GM11168 (cell line): Measurements from ENCODE around the gene ZNF217.
"Not testable (repeated sequence)": the region's sequence is repeated elsewhere in the genome, so short reads cannot be mapped to it uniquely, and the experiment has no call there.

Experiments
- in situ Hi-C: fragments of 300-500 bp; cut with MboI; formaldehyde crosslinking; loops from one replicate; pipeline ENCODE4 v1.12.0; 2022; ENCODE audit warnings: low sequenced_read_pairs; ENCODE audit not compliant: unreplicated experiment

The ZNF217 gene

DNA sequence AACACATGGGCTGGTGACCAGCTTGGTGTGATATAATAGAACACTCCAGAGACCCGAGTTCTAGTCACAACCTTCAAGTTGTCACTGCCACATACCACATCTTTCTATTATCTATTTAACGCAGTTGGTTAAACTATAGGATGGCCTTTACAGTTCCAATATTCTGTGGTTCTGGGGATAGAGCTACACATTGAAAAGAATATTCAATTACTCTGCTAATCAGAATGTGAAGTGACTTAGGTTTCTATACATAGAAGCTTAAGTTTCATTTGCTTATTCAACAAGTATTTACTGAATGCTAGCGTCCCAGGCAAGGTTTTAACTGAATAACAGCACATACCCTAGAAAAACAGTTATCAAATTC is 9.1 kb downstream of the ZNF217 start:
- in situ Hi-C loops: not testable (repeated sequence)

DNA sequence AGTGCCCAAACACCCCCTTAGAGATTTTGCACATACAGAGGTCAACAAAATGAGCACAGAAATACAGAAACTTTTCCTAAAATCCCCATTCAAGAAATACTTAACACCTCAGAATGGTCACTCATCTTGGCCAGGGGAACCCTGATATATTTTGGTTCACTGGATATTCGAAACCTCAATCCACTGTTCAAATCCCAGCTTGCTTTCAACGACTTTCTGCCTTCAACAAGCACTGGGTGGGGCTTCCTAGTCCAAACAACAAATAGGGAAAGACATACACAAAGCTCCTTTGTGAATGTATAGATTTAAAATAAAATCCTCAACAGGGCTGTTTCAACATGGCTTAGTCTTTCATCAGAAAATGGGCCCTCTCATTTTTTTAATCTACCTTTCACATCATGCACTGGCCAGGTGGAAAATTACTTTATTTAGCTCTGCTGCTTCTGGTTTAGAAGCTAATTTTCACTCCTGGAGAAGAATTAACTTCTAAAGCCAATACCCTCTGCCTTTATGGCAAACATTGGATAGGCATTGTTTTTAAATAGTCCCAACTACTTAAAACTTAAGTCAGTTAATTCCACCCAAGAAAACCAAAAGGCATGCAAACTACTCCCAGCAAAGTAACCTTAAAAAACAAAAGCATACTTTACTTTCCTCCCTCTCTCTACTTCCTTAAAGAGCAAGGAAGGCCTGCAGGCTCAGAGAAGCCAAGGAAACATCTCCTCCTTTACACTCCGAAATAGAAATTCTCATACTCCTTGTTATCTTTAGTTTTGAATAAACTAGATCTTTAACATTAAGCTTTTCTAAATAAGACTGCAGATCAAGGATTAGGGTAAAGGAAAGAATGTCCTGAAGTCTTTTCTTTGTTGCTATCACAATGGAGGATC is 9.7 kb downstream of the ZNF217 start:
- in situ Hi-C loops: not testable (repeated sequence)

DNA sequence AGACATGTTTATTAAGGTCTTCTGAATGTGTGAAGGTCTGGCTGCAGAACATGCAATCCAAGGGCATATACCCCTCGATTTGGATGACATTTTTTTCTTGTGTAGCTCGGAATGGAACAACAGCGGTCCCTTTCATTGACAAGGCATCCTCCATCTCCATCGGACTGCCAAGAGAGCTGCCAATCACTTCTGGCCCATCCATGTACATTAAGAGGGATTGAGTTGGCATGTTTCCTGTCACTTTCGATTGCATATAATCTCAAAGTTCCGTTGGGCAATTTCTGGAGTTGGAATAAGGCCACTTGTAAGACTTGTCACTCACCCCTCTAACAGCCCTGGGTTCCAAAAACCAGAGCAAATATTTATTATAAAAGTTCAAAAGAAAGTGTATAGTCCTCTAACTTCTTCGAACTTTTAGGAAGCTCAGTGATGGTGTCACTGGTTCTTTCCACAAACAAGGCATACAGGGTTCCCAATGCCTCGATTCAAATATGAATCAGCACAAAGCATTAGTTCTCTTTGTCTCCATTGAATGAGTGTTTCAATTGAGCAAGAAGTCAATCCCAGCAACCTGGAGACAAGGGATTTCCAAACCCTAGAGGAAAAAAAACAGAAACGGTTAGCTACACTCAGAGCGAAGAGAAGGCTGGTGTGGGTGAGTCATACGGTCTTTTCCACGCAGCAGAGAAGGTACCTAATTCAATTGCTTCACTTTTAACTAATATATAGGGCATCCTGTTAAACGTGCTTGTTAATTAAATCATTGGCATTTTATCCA is 10.9 kb downstream of the ZNF217 start:
- in situ Hi-C loops: no loop called here

DNA sequence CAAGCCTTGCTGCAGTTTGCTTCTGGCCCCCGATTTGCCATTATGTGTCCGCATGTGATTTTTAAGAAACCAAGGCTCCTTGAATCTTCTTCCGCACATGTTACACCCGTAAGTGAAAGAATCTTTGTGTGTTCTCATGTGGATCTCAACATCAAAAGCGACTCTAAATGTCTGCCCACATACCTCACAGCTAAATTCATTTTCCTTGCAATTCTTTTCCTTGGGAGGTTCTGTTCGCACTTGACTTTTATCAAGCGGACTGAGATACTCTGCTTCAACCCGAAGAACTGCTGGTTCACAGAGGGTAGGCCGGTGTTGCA is 11.4 kb downstream of the ZNF217 start:
- in situ Hi-C loops: no loop called here

DNA sequence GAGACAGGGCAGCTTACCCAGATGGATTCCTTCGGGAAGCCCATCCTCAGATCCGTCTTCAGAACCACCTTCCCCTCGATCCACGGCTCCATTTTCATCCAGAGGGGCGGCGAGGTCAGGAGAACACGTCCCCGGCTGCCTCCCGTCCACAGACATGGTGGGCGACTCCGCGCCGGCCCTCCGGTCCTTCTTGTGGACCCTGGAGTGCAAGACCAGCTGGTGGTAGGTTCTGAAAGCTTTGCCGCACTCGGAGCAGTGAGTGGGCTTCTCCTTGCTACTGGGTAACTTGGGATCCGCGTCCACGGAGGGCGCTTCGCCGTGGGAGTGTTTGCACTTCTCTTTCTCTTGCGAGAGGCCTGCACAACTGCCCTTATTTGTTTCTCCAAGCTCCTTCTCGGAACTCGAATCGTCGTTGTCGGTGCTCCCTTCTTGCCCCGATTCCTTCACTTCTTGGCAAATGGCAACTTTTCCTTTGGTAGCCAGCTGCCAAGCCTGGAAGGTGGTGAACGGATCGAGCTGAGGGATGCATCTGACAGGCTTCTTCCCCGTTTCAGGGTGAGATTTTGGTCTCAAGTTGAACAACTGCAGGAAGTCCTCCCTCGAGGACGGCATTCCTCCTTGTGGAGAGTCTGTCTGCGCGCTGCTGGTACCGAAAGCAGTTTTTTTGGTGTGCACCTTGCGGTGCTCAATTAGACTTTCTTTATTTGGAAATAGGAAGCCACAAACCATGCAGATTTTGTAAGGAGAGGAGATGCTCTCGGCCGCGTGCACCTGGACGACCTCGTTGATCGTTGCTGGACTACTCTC is 12.0 kb downstream of the ZNF217 start:
- in situ Hi-C loops: no loop called here

DNA sequence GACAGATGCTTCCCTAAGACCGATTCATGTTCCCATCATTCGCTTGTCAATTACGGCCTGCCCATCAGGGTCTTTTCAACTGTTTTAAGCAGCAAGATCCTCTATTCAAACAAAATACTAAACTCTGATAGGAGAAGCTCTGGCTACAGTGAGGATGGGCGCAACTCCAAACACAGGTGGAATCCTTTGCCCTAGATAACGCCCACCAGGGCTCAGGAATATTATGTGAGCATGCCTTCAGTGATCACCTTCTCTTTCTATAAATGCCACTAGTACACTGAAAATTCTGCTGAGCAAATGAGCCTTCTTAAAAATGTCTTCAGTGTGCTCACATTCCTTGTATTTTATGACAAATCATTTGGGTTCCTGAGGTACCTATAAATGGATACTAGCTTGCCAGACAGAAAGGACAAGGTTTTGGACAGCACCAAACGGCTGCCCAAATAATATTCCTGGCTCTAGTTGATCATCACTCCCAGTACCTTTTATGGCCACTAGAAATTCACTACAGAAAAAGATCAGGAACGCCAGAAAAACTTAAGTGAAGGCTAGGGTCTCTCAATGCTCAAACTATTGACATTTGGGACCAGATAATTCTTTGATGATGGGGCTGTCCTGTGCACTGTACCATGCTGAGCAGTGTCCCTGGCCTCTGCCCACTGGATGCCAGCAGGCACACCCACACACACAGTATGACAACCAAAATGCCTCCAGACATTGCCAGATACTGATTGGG is 13.1 kb downstream of the ZNF217 start:
- in situ Hi-C loops: no loop called here

DNA sequence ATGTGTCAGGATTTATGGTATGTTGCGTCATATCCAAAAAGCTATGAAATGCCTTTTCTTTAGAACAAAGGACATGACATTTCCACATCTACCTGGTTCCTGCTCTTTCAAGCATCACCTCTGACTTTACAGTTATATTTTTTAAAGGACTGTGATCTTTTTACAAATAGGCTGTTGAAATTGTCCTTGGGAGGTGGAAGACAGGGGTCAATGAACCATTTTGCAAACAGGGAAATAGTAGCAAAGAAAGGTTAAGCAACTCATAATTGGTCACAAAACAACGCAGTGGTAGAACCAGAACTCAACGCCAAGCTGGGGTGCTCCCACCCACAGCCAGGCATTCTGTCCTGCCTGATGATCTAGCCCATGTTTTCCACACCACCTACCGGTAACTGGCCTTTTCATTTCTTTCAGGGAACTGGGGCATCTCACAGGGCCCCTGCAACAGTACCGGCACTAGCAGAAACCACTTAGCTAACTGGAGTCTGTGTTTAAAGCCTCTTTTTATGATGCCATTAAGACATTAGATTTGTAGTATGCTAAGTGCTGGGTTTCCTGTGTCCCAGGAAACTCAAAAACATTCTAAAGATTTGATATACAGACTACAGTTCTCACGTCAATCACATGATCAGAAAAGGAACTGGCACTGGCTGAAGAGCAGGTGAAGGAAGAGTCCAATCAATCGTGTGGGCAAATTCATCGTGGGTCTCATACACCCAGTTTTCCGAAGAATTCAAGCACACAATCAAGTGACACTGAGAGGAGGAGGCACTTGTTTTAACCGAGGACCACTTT is 13.9 kb downstream of the ZNF217 start:
- in situ Hi-C loops: loop anchor here (5.0 to 10.0 kb wide), 3 partner anchors 335 to 485 kb away; no protein-coding TSS in a partner anchor

DNA sequence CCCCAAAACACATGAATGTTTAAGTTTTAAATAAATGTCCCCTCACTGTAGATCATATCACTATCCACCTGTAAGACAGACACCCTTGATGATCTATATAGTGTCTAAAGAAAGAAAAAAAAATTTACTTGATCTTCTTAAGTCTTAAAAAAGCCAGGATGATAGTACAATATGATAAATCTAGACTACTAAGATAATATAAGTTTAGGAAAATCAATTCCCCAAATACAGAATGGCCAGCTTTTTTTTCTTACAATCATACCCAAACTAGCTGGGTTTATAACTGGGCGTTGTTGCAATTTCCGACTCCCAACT is 14.4 kb downstream of the ZNF217 start:
- in situ Hi-C loops: loop anchor here (5.0 to 10.0 kb wide), 3 partner anchors 336 to 486 kb away; no protein-coding TSS in a partner anchor

DNA sequence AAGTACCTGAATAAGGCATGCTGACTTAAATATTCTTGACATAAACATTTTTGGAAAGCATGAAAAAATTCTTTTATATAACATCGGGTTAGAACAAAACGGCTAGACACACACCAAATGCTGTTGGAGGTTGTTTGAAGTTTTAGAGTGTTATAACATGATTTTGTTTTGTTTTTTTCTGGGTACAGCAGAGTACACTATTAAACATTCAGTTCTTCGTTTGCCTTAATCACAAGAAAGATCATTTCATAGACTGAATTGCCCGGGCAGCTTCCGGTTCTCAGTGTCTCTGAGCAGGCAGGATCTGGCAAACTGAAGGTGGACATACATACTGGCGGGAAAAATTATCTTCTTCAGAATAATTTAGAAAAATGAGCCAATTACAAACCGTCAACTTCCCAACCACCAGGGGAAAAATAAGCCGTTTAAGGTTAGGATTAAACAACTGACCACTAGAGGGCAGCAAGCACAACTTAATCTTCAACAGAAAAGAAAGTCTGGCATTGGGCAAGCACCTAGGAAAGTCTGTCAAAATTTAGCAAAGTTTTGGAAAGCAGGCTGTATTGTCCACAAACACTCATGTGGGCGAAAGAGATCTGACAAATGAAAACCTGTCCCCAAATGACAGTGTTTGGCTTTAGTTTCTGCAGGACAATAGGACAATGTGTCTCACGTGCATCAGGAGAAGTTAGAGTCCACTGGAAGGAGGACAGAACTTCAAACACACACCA is 15.0 kb downstream of the ZNF217 start:
- in situ Hi-C loops: loop anchor here (5.0 to 10.0 kb wide), 3 partner anchors 336 to 486 kb away; no protein-coding TSS in a partner anchor

DNA sequence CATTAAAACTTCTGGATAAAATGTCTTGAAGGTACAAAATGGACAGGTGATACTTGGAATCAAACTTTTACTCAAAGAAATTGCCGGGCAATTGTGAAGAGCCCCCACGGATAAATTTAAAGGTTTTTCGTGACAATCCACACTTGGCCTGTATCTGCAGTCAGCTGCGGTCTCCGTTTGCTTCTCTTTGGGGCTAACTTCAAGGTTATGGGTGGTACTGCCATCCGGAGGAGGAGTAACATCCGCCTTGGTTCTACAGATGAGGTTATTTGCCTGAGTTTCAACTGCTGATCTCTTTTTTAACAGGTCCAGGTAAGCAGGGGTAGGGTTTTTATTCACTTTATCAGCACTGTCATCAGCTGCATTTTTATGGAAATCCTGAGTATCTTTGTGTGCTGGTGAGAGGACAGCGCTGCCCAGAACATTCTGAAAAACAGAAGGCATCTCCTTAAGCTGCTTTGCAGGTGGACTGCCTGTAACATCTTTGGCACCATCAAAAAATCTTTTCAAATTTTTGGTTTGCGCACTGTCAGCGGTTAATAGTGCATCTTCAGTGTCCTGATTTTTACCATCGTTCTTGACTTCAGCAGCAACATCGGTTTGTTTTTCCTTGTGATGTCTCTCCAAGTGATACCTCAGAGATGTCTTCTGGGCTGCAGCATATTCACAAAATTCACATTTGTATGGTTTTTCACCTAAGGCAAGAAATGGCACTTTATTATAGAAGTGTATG is 16.9 kb downstream of the ZNF217 start:
- in situ Hi-C loops: loop anchor here (5.0 to 10.0 kb wide), 3 partner anchors 338 to 488 kb away; no protein-coding TSS in a partner anchor

DNA sequence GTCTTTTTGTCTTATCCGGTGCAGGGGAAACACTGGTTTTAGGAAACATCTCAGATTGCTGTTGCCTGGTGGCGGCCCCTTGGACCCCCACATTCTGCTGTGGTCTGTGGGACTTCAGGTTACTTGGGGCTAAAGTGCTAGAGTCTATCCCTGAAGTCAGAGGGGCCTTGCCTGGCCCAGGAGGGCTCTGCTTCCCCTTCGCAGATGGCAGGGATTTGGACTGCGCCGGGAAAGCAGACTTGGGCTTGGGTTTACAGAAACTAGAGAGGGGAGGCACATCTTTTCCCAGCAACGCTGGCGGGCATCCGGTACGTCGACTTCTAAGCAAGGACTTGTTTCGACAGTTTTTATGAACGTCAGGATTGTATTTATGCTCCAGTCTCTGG is 17.5 kb downstream of the ZNF217 start:
- in situ Hi-C loops: loop anchor here (5.0 to 10.0 kb wide), 3 partner anchors 339 to 489 kb away; no protein-coding TSS in a partner anchor

DNA sequence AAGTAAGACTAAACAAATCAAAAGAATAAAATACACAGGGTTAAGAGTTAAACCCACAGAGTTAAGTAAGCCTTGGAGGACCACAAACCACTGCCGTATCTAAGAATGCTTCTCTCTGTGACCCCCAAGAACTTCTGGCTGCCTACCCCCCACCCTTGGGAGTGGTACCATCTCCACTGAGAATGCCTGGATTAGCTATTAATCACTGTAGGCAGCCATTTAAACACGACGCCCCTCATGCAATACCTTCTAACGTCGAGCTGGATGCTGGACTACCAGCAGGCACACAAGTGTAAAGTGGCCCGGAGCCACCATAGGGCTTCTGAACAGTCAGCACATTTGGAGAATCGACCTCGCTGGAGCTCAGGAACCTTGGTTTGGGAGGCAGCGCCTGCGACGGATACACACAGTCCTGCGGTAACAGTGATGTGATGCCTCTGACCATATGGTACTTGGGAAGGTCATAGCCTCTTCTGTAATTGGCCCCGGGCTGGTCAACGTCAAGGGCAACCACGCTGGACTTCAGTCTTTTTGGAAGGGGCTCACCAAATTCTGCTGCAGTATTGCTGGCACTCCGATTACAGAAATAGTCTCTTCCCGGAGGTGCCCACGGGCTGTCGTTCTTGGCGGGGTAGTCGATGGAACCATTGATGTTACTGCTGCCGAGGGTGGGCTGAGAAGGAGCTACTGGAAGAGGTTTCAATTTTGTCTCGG is 18.0 kb downstream of the ZNF217 start:
- in situ Hi-C loops: loop anchor here (5.0 to 10.0 kb wide), 3 partner anchors 339 to 489 kb away; no protein-coding TSS in a partner anchor

DNA sequence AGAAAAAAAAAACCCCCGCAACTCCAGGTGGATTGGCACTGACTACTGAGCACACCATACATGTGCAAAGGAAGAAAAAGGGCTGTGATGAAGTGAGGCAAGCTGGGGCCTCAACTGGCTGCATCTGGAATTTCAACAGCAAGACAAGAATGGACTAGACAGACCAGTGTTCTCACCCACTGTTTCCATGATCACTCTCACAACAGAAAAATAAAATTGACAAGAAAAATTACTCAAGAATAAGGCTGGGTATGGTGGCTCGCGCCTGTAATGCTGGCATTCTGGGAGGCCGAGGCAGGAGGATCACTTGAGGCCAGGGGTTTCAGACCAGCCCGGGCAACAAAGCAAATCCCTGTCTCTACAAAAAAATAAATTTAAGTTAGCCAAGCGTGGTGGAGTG is 18.8 kb downstream of the ZNF217 start:
- in situ Hi-C loops: loop anchor here (5.0 to 25.0 kb wide), 5 partner anchors 163 to 637 kb away; partner anchors contain the start of gene PFDN4

DNA sequence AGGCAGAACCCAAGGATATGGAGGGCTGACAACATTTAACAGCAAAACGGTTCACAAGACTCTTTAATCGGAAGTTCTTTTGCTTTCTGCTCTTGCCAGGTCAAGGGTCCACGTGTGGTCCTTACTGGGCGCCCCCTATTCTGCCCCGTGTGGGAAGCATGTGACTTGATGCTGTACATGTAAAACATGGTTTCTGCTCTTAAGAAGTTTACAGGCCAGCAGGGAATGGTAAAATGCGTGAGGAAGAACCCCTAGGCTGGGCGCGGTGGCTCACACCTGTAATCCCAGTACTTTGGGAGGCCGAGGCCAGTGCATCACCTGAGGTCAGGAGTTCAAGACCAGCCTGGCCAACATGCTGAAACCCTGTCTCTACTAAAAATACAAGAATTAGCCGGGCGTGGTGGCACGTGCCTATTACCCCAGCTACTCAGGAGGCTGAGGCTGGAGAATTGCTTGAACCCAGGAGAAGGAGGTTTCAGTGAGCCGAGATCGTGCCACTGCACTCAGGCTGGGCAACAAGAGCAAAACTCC is 19.3 kb downstream of the ZNF217 start:
- in situ Hi-C loops: loop anchor here (10.0 to 25.0 kb wide), 4 partner anchors 162 to 638 kb away; partner anchors contain the start of gene PFDN4

DNA sequence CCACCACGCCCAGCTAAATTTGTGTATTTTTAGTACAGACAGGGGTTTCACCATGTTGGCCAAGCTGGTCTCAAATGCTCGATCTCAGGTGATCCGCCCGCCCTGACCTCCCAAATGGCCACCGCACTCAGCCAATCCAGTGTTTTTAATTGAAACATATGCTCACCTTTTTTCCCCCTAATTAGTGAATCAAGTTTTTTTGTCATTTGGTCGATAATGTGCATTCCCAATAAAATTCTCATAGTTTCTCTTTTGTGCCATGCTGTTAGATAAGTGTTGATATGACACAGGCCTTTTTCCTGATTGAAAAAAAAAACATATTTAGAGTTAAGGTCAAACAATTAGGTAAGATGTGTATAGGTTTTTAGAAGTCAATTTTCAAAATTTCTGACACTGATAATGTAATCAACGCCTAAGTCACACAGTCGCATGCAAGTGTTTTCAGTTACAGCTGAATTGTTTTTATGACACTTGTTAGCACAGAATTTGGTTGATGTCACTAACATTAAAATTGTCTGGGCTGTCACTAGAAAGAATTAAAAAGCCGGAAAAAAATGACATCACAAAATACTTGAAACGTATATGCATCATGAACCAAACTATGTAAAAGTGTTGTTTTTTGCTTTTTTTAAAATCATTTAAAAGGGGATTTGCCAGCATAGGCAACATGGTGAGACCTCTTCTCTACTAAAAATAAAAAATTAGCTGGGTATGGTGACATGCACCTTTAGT is 21.9 kb downstream of the ZNF217 start:
- in situ Hi-C loops: loop anchor here (10.0 to 25.0 kb wide), 4 partner anchors 159 to 641 kb away; partner anchors contain the start of gene PFDN4
